ENCODE results near the gene ZNF436.
"Not testable (repeated sequence)": the region's sequence is repeated elsewhere in the genome, so short reads cannot be mapped to it uniquely, and the experiment has no call there.

Gene ZNF436

DNA sequence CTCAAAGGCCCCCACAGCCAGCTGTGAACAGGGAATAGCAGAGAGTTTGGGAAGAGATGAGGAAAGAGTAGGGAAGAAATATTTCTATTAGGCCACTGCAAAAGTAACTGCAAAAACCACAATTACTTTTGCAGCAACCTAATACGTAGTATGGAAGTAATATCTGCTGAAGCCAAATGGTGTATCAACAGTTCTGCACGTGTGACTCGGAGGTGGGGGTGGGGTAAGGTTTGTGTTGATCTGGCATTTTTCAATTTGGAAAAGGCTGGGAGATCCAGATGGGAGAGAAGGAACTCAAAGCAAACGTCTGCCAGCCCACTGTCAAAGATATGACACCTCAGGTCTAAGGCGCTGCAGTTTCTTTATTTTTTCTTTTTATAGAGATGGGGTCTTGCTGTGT is 11.1 kb upstream of the ZNF436 start:
- H3K36me3 ChIP-seq (ENCODE audit: insufficient read depth, low read length), result no peaks in the 10 kb centered on the region
- H3K9me3 ChIP-seq (ENCODE audit: insufficient read depth, low read length, severe bottlenecking), result no peaks in the 10 kb centered on the region
- no peak overlapping the region for H3K9ac ChIP-seq (ENCODE audit: low read depth, low read length)
- H3K4me1 ChIP-seq (ENCODE audit: insufficient read depth, low read length), result 0 out of 2 replicates have a peak, but pooled peaks cover 4% of the 10 kb centered on the region
- peaks cover 7% of the 10 kb centered on the region for H3K27me3 ChIP-seq (ENCODE audit: insufficient read depth, low read length, poor library complexity)
- TF ChIP-seq EZH2 (IDR thresholded peaks at IDR 0.05; ENCODE audit: borderline replicate concordance, low read depth, low read length, severe bottlenecking), result no peak
- TF ChIP-seq, protein P1, sequence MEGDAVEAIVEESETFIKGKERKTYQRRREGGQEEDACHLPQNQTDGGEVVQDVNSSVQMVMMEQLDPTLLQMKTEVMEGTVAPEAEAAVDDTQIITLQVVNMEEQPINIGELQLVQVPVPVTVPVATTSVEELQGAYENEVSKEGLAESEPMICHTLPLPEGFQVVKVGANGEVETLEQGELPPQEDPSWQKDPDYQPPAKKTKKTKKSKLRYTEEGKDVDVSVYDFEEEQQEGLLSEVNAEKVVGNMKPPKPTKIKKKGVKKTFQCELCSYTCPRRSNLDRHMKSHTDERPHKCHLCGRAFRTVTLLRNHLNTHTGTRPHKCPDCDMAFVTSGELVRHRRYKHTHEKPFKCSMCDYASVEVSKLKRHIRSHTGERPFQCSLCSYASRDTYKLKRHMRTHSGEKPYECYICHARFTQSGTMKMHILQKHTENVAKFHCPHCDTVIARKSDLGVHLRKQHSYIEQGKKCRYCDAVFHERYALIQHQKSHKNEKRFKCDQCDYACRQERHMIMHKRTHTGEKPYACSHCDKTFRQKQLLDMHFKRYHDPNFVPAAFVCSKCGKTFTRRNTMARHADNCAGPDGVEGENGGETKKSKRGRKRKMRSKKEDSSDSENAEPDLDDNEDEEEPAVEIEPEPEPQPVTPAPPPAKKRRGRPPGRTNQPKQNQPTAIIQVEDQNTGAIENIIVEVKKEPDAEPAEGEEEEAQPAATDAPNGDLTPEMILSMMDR (IDR thresholded peaks at IDR 0.05; ENCODE audit: borderline replicate concordance, extremely low read depth, low read length, poor library complexity, severe bottlenecking), result no peak
- ATAC-seq (ENCODE audit: insufficient read depth, low read depth), result no peak
- no peaks in the 10 kb centered on the region for H4K20me1 ChIP-seq (ENCODE audit: insufficient read depth, low read length)
- DNase-seq, result no peak
- H3K4me2 ChIP-seq (ENCODE audit: insufficient read depth, low read length), result no peak overlapping the region
- H3K4me3 ChIP-seq (ENCODE audit: low read depth in 1 of 2, low read length in 2 of 2), result no peak overlapping the region
- H3K27ac ChIP-seq (ENCODE audit: low read length), result no peak overlapping the region
- H2AFZ ChIP-seq (ENCODE audit: low read depth, low read length), result no peak overlapping the region
- H3K79me2 ChIP-seq (ENCODE audit: insufficient read depth, low read length), result no peaks in the 10 kb centered on the region

- not testable (repeated sequence) for H2AFZ ChIP-seq (ENCODE audit: low read depth, low read length); DNase-seq
Measured at GRCh38 chr1:23380236-23380635, 10.6 kb upstream of the ZNF436 start.

GRCh38 chr1:23376890-23377811 is 7.5 kb upstream of the ZNF436 start:
- Histone ChIP-seq H3K27me3 (ENCODE audit: insufficient read depth, low read length, poor library complexity) (peaks cover 5% of the 10 kb centered on the region), H3K36me3 (ENCODE audit: insufficient read depth, low read length) (no peaks in the 10 kb centered on the region), H3K4me3 (ENCODE audit: low read depth in 1 of 2, low read length in 2 of 2) (no peak overlapping the region), H3K9ac (ENCODE audit: low read depth, low read length) (no peak overlapping the region), H3K27ac (ENCODE audit: low read length) (no peak overlapping the region), H3K4me2 (ENCODE audit: insufficient read depth, low read length) (no peak overlapping the region), H3K79me2 (ENCODE audit: insufficient read depth, low read length) (no peaks in the 10 kb centered on the region), H3K4me1 (ENCODE audit: insufficient read depth, low read length) (no peaks in the 10 kb centered on the region), H4K20me1 (ENCODE audit: insufficient read depth, low read length) (no peaks in the 10 kb centered on the region), H2AFZ (ENCODE audit: low read depth, low read length) (no peak overlapping the region), H3K9me3 (ENCODE audit: insufficient read depth, low read length, severe bottlenecking) (no peaks in the 10 kb centered on the region)
- ATAC-seq (ENCODE audit: insufficient read depth, low read depth) (no peak), DNase-seq (no peak)
- TF ChIP-seq EZH2 (IDR thresholded peaks at IDR 0.05; ENCODE audit: borderline replicate concordance, low read depth, low read length, severe bottlenecking), result no peak
- TF ChIP-seq, protein P1 (IDR thresholded peaks at IDR 0.05; ENCODE audit: borderline replicate concordance, extremely low read depth, low read length, poor library complexity, severe bottlenecking), result no peak

More at GRCh38 chr1:23380236-23380635, 10.6 kb upstream of the ZNF436 start:
- H3K36me3 ChIP-seq (ENCODE audit: insufficient read depth, low read length); H3K4me3 ChIP-seq (ENCODE audit: low read depth in 1 of 2, low read length in 2 of 2); H3K9ac ChIP-seq (ENCODE audit: low read depth, low read length); ATAC-seq (ENCODE audit: insufficient read depth, low read depth); H3K79me2 ChIP-seq (ENCODE audit: insufficient read depth, low read length); H3K4me2 ChIP-seq (ENCODE audit: insufficient read depth, low read length); H3K27ac ChIP-seq (ENCODE audit: low read length); H3K27me3 ChIP-seq (ENCODE audit: insufficient read depth, low read length, poor library complexity); H3K4me1 ChIP-seq (ENCODE audit: insufficient read depth, low read length); H3K9me3 ChIP-seq (ENCODE audit: insufficient read depth, low read length, severe bottlenecking); H4K20me1 ChIP-seq (ENCODE audit: insufficient read depth, low read length): not testable (repeated sequence)

GRCh38 chr1:23374079-23374735 is 4.6 kb upstream of the ZNF436 start:
- H3K27ac ChIP-seq (ENCODE audit: low read length); H3K4me2 ChIP-seq (ENCODE audit: insufficient read depth, low read length); H4K20me1 ChIP-seq (ENCODE audit: insufficient read depth, low read length); H3K9ac ChIP-seq (ENCODE audit: low read depth, low read length); H3K9me3 ChIP-seq (ENCODE audit: insufficient read depth, low read length, severe bottlenecking); H3K79me2 ChIP-seq (ENCODE audit: insufficient read depth, low read length); DNase-seq; H2AFZ ChIP-seq (ENCODE audit: low read depth, low read length); ATAC-seq (ENCODE audit: insufficient read depth, low read depth); H3K4me3 ChIP-seq (ENCODE audit: low read depth in 1 of 2, low read length in 2 of 2); H3K27me3 ChIP-seq (ENCODE audit: insufficient read depth, low read length, poor library complexity); H3K36me3 ChIP-seq (ENCODE audit: insufficient read depth, low read length): not testable (repeated sequence)
- H3K4me1 ChIP-seq (ENCODE audit: insufficient read depth, low read length), result peaks cover 18% of the 10 kb centered on the region
